K562 (cell line): ENCODE data around the gene KRT16. TPM values are rescaled to one million over a fixed set of nuclear protein-coding genes. Genes with fewer than 3 reads are reported as not detected.
"Not testable (repeated sequence)": the region's sequence is repeated elsewhere in the genome, so short reads cannot be mapped to it uniquely, and the experiment has no call there.

Source experiments
- ATAC-seq: fragments of 200-7000 bp; cut with Tn5 transposase; 3 replicates; pipeline ENCODE4 v1.9.1; 2020; ENCODE audit warnings: moderate library complexity
- BruUV-seq: library from RNA; stranded (reverse); fragments of 400-500 nt; replicated peaks from 2 replicates; lab custom pipeline; 2021; lab: Mats Ljungman, UMichigan
- CTCF ChIA-PET: fragments of 300-600 bp; formaldehyde crosslinking; extraction: SDS; loops from one replicate; lab custom pipeline; 2021; ENCODE audit warnings: low intra/inter-chr PET ratio; lab: Yijun Ruan, JAX
- POLR2A ChIA-PET: fragments of 300-600, 350-650 bp; sonication (Branson Sonifier 250); formaldehyde crosslinking; extraction: SDS; loops from one replicate; lab custom pipeline; 2021; ENCODE audit warnings: antibody characterized with exemption, inconsistent platforms; lab: Yijun Ruan, JAX
- DNase-seq, 4 experiments: peaks; one replicate each; pipeline versions ENCODE4 v3.0.0 to v3.0.0-alpha.2; 2011 to 2018; ENCODE audit warnings: low spot score in 3 of 4, mixed read lengths in 3 of 4; ENCODE audit errors: extremely low read depth in 1 of 4
- FAIRE-seq: peaks from 2 replicates; lab custom pipeline; 2011; peaks lifted over from hg19 to GRCh38; lab: Jason Lieb, UNC
- H2AFZ ChIP-seq: 2 replicates; pipeline ENCODE4 v1.6.0; 2011; ENCODE audit warnings: low read depth, low read length, control low read depth, inconsistent platforms
- H3K27ac ChIP-seq: fragments of 200-600 bp; 3 replicates; pipeline ENCODE4 v1.8.0; 2011; ENCODE audit warnings: low read depth, mild to moderate bottlenecking, control low read depth, inconsistent platforms, low read length, moderate library complexity, mixed read lengths; ENCODE audit errors: extremely low read depth
- H3K27me3 ChIP-seq, 2 experiments: fragments of 300-600 bp in 1 of 2; 2 replicates in 1 of 2; 3 replicates in 1 of 2; pipeline versions ENCODE4 v1.6.0 to v1.8.0; 2011; ENCODE audit warnings: inconsistent platforms in 2 of 2, low read length in 2 of 2, mild to moderate bottlenecking in 1 of 2, mixed read lengths in 1 of 2, moderate library complexity in 1 of 2; ENCODE audit not compliant: control insufficient read depth in 2 of 2, insufficient read depth in 2 of 2
- H3K36me3 ChIP-seq: fragments of 300-600 bp; 3 replicates; pipeline ENCODE4 v1.8.0; 2011; ENCODE audit warnings: mild to moderate bottlenecking, low read length, inconsistent platforms; ENCODE audit not compliant: control insufficient read depth, insufficient read depth
- H3K4me1 ChIP-seq, 2 experiments: fragments of 200-600 bp in 1 of 2; replicated peaks in 1 of 2; 2 replicates in 1 of 2; 3 replicates in 1 of 2; pipeline versions ENCODE4 v1.5.1 to v1.8.0; 2011; ENCODE audit warnings: inconsistent platforms in 2 of 2, low read length in 2 of 2, mild to moderate bottlenecking in 1 of 2, mixed read lengths in 1 of 2, moderate library complexity in 1 of 2; ENCODE audit not compliant: control insufficient read depth in 2 of 2, insufficient read depth in 2 of 2
- H3K4me2 ChIP-seq: 2 replicates; pipeline ENCODE4 v1.6.1; 2011; ENCODE audit warnings: low read length, control low read depth, inconsistent platforms, mixed read lengths; ENCODE audit not compliant: insufficient read depth
- H3K4me3 ChIP-seq: fragments of 200-600 bp; sonication (generic), shearing (Covaris generic); 2 replicates; pipeline ENCODE4 v1.5.1; 2016; ENCODE audit warnings: control low read depth, inconsistent platforms
- H3K79me2 ChIP-seq: fragments of 200-600 bp; 3 replicates; pipeline ENCODE4 v1.8.0; 2011; ENCODE audit warnings: low read length, inconsistent platforms; ENCODE audit not compliant: control insufficient read depth, insufficient read depth
- H3K9ac ChIP-seq, 2 experiments: 2 replicates each; pipeline versions ENCODE4 v1.6.0 to v1.6.1; 2011; ENCODE audit warnings: low read depth in 2 of 2, low read length in 2 of 2, control low read depth in 1 of 2, inconsistent platforms in 1 of 2, mild to moderate bottlenecking in 1 of 2, mixed read lengths in 1 of 2; ENCODE audit not compliant: insufficient read depth in 1 of 2
- H3K9me1 ChIP-seq: one replicate; pipeline ENCODE4 v1.6.0; 2011; ENCODE audit warnings: inconsistent platforms, mild to moderate bottlenecking, low read length, moderate library complexity; ENCODE audit not compliant: control insufficient read depth, insufficient read depth
- H3K9me3 ChIP-seq: replicated peaks from 2 replicates; pipeline ENCODE4 v1.5.1; 2011; ENCODE audit warnings: low read depth, low read length, inconsistent platforms; ENCODE audit not compliant: control insufficient read depth, insufficient read depth
- H4K20me1 ChIP-seq: replicated peaks from 2 replicates; pipeline ENCODE4 v1.6.1; 2011; ENCODE audit warnings: low read length, inconsistent platforms, mixed read lengths; ENCODE audit not compliant: control insufficient read depth, insufficient read depth
- ARID2 ChIP-seq: fragments of 450-650 bp; IDR thresholded peaks from 2 replicates; pipeline ENCODE4 v1.6.1; 2017; ENCODE audit warnings: antibody characterized with exemption, mild to moderate bottlenecking
- ATF2 ChIP-seq: sonication (generic); formaldehyde crosslinking; IDR thresholded peaks from 2 replicates; pipeline ENCODE4 v1.8.1; 2022; ENCODE audit warnings: missing genetic modification reagents
- DIDO1 ChIP-seq: fragments of 450-650 bp; IDR thresholded peaks from 2 replicates; pipeline ENCODE4 v1.6.1; 2016; ENCODE audit warnings: low read depth, missing biosample characterization, missing genetic modification characterization
- HEY1 ChIP-seq: fragments of 250-450 bp; sonication (Bioruptor Pico); IDR thresholded peaks from 2 replicates; pipeline ENCODE4 v1.5.0; 2020; ENCODE audit warnings: mild to moderate bottlenecking, moderate library complexity, borderline replicate concordance
- JUN ChIP-seq, 2 experiments: sonication (generic) in 1 of 2; formaldehyde crosslinking in 1 of 2; IDR thresholded peaks; 2 replicates each; pipeline versions ENCODE4 v1.6.1 to v1.8.0; 2012 to 2022; ENCODE audit warnings: borderline replicate concordance in 2 of 2, mild to moderate bottlenecking in 2 of 2, improper control_type of control experiment in 1 of 2, low read depth in 1 of 2, low read length in 1 of 2, missing genetic modification reagents in 1 of 2
- PHB2 ChIP-seq: fragments of 450-650 bp; IDR thresholded peaks from 2 replicates; pipeline ENCODE4 v1.6.1; 2017; ENCODE audit warnings: low read depth
- SMAD1 ChIP-seq: fragments of 150-350 bp; IDR thresholded peaks from 2 replicates; pipeline ENCODE4 v1.6.1; 2014; ENCODE audit warnings: low read length, low read depth; ENCODE audit not compliant: partially characterized antibody
- SPI1 ChIP-seq: IDR thresholded peaks from 2 replicates; pipeline ENCODE4 v1.6.1; 2011; ENCODE audit warnings: low read depth, low read length, control low read depth, borderline replicate concordance
- SREBF2 ChIP-seq: sonication (generic); formaldehyde crosslinking; IDR thresholded peaks from 2 replicates; pipeline ENCODE4 v1.4.0; 2020; ENCODE audit warnings: mild to moderate bottlenecking, missing genetic modification reagents
- WGBS: fragments of 100-300 bp; shearing (Covaris generic); methylation state at CpG from one replicate; pipeline ENCODE4 v1.1.6; 2016; ENCODE audit warnings: low coverage, mixed read lengths; ENCODE audit not compliant: insufficient coverage; ENCODE audit errors: missing lambda C conversion rate; 5-methylcytosine and 5-hydroxymethylcytosine counted together
- in situ Hi-C: fragments of 300-500 bp; cut with MboI; formaldehyde crosslinking; loops from 4 replicates; pipeline ENCODE4 v1.15.0; 2018; ENCODE audit warnings: inconsistent platforms, mixed read lengths
- intact Hi-C: fragments of 100-400 bp; cut with micrococcal nuclease; formaldehyde crosslinking; loops from 2 replicates; pipeline ENCODE4 v1.14.2; 2022
- polyA plus RNA-seq, 8 experiments: library from polyadenylated mRNA; depleted of rRNA in 4 of 8; stranded (reverse) in 5 of 8; unstranded in 3 of 8; fragments of >200 nt; fragmentation: Nextera tagmentation in 2 of 8; fragmentation: Illumina TruSeq in 1 of 8; extraction: Ambion mirVana in 2 of 8; extraction: Trizol in 1 of 8; gene quantifications; 2 replicates each; pipeline versions ENCODE4 v1.2.1 to v1.2.3, GENCODE V29; 2011 to 2014; ENCODE audit warnings: inconsistent platforms in 1 of 8, missing spikeins in 1 of 8
- total RNA-seq, 7 experiments: library from RNA; depleted of rRNA in 6 of 7; stranded (reverse); fragments of >200 nt in 6 of 7; fragmentation: Illumina TruSeq in 2 of 7; extraction: Trizol in 2 of 7; gene quantifications; 2 replicates each; pipeline versions ENCODE4 v1.2.1 to v1.2.3, GENCODE V29; 2011 to 2021; ENCODE audit warnings: low replicate concordance in 1 of 7
- TF ChIP-seq, protein P1 (sequence below): sonication (generic); formaldehyde crosslinking; IDR thresholded peaks from 2 replicates; pipeline ENCODE4 v1.8.1; 2023; ENCODE audit warnings: mild to moderate bottlenecking, missing genetic modification reagents

Gene KRT16
- total and polyA plus RNA-seq, 9 of the 15 experiments (the other 6 are each of a cell fraction or from before 2014, with no cell fraction given), result 0.04 TPM; not detected in 8

DNA sequence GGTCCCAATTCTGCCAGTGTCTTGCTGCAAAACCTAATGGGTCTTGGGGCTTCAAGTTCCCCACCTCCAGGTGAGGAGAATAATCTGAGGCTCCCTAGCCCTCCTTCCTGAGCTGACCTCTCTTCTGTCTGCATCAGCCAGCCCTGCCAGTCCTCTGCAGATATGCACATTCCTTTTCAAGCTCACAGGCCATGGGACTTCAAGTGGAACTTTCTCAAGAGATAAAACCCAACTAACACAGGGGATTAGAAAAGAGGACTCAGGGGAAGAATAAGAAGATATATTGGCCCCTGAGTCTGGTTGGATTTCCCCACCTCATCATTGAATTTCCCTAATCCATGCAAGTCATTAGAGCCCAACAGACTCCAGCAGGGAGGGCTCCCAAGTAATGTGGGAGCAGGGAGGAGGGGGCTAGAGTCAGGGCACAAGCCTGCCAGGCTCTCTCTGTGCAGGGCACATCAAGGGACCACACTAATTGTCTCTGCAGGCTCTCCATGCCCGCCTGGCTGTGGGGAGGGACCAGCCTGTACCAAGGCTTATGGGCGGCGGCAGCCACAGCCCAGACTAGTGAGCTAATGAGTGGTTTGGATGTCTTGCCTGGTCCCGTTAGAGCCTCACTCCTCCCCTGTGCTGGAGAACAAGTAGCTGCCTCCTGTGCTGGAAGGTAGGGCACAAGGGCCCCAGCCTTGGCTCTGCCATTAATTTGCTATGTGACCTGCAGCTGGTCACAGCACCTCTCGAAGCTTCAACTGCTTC, 27.1 kb downstream of the KRT16 start:
- Histone ChIP-seq H3K9ac (no peak overlapping the region), H3K4me1 (no peaks in the 10 kb centered on the region; a peak in 1 of 5 replicates), H3K36me3 (no peaks in the 10 kb centered on the region), H3K4me3 (no peak overlapping the region), H3K27ac (no peak overlapping the region), H3K27me3 (peaks cover 17 to 62% of the 10 kb centered on the region in 2 experiments; a peak in 4 of 5 replicates), H2AFZ (no peak overlapping the region), H4K20me1 (no peaks in the 10 kb centered on the region), H3K79me2 (no peaks in the 10 kb centered on the region), H3K9me3 (no peaks in the 10 kb centered on the region), H3K4me2 (no peak overlapping the region), H3K9me1 (no peaks in the 10 kb centered on the region)
- in situ Hi-C loops (no loop called here), intact Hi-C loops (no loop called here)
- no peak for TF ChIP-seq PHB2
- TF ChIP-seq ARID2, result no peak
- TF ChIP-seq SREBF2, result no peak
- TF ChIP-seq DIDO1 (tag), result no peak
- no peak for TF ChIP-seq HEY1
- TF ChIP-seq, protein P1, sequence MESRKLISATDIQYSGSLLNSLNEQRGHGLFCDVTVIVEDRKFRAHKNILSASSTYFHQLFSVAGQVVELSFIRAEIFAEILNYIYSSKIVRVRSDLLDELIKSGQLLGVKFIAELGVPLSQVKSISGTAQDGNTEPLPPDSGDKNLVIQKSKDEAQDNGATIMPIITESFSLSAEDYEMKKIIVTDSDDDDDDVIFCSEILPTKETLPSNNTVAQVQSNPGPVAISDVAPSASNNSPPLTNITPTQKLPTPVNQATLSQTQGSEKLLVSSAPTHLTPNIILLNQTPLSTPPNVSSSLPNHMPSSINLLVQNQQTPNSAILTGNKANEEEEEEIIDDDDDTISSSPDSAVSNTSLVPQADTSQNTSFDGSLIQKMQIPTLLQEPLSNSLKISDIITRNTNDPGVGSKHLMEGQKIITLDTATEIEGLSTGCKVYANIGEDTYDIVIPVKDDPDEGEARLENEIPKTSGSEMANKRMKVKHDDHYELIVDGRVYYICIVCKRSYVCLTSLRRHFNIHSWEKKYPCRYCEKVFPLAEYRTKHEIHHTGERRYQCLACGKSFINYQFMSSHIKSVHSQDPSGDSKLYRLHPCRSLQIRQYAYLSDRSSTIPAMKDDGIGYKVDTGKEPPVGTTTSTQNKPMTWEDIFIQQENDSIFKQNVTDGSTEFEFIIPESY, result no peak
- no peak for TF ChIP-seq SPI1
- TF ChIP-seq SMAD1, result no peak
- TF ChIP-seq JUN (IDR thresholded peaks at IDR 0.05; ENCODE audit: borderline replicate concordance, low read depth, low read length), result no peak
- no peak for TF ChIP-seq JUN (CRISPR knock-in tag; IDR thresholded peaks at IDR 0.05; ENCODE audit: borderline replicate concordance)
- TF ChIP-seq ATF2, result no peak
- DNase-seq (no peak), ATAC-seq (no peak), FAIRE-seq (no peak)
- 0% methylated on average over 5 of the region's 5 CpGs for WGBS
- ChIA-PET POLR2A (interaction anchor here (0.6 to 1.2 kb wide), 2 partner anchors 104 to 128 kb away, joined by 3 read pairs; no protein-coding TSS in a partner anchor), CTCF (interaction anchor here (0.6 kb wide), 1 partner anchor 62 kb away, joined by 3 read pairs; no protein-coding TSS in a partner anchor)
- no TSS peak for BruUV-seq

DNA sequence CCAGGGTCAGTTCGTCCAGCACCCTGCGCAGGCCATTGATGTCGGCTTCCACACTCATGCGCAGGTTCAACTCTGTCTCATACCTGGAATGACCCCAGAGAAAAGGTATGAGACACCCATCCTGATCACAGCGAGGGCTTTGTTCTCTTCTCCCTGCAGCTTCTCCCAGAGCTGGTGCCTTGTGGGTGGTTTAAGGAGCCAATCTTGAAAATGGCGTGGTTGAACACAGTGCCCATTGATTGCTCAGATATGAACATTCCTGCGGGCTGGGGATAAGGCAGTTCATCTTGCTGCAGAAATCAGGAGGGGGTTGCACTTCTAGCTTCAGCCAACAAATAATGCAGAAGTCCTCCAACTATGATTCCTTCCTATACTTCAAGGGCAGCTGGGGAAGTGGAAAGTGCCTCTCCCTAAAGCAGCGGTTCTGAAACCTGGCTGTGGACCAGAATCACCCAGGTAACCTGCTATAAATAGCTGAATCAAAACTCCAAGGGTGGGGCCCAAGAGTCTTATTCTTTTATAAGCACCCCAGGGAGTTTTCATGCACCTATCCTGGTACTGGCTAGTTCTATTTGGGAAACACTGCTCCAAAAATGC, 28.1 kb downstream of the KRT16 start:
- peak; percentile 15 for FAIRE-seq
- peaks cover 12 to 55% of the 10 kb centered on the region in 2 experiments; a peak in 4 of 5 replicates for H3K27me3 ChIP-seq
- CTCF ChIA-PET, H3K27ac ChIP-seq, DNase-seq, H3K4me3 ChIP-seq, BruUV-seq, H4K20me1 ChIP-seq, intact Hi-C loops, H3K9ac ChIP-seq, in situ Hi-C loops, H3K4me2 ChIP-seq, H3K4me1 ChIP-seq, H3K36me3 ChIP-seq, H2AFZ ChIP-seq, ATAC-seq, H3K9me3 ChIP-seq, H3K9me1 ChIP-seq, H3K79me2 ChIP-seq: not testable (repeated sequence)
- POLR2A ChIA-PET, result interaction anchor here (0.6 to 0.7 kb wide), 2 partner anchors 9 to 104 kb away, joined by 3 read pairs; no protein-coding TSS in a partner anchor
- 8% methylated on average over 8 of the region's 8 CpGs for WGBS
